Stimulated activated CD4-positive, alpha-beta T cell treated with anti-CD3 and anti-CD28 coated beads, Interleukin-15, amount 100 ng/mL, for 48 hours (primary cell): ENCODE data around the gene TSC22D1.

Experiments used
- DNase-seq, 2 donors: peaks; one replicate each; pipeline ENCODE4 v3.0.0-alpha.2; 2020; ENCODE audit warnings: low read depth in 2 of 2

Gene TSC22D1

GRCh38 chr13:44383945-44384344 is 192.2 kb downstream of the TSC22D1 start:
- no peak for DNase-seq

DNA sequence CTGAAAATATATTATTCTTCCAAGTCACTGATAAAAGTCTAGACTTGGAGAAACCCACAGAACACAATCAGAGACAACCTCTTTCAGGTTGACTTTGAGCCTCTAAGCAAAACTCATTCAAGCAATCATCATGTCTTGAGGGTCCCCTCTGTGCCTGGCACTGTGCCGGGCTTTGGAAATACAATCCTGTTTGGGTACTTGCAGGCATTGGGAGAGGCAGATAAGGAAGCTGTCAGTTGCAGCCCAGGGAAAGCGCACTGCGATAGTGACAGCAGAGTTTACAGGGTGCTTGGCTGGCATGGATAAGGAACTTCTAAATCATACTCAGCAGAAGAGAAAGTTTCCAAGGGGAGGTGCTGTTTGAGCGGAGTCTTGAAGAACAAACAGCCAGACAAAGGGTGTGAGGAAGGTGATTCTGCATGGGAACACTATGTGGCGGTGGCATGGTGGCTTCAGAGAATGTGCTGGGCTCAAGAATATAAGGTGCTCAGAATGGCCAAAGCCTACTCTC is 193.4 kb downstream of the TSC22D1 start:
- DNase-seq: no peak
